ENCODE results near the gene FDX2. TPM values are rescaled to one million over a fixed set of nuclear protein-coding genes. Genes with fewer than 3 reads are reported as not detected.

FDX2 gene
- total and polyA plus RNA-seq, 7 experiments from 2014 or later = 5.7 to 19.4 (median 10.2) TPM

DNA sequence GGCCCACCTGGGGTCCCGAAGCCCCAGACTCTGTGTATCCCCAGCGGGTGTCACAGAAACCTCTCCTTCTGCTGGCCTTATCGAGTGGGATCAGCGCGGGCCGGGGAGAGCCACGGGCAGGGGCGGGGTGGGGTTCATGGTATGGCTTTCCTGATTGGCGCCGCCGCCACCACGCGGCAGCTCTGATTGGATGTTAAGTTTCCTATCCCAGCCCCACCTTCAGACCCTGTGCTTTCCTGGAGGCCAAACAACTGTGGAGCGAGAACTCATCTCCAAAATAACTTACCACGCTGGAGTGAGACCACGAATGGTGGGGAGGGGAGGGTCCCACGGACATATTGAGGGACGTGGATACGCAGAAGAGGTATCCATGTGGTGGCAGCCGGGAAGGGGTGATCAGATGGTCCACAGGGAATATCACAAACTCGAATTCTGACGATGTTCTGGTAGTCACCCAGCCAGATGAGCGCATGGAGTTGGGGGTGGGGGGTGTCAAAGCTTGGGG is 27.1 kb downstream of the FDX2 start:
- intact Hi-C loops (cut with micrococcal nuclease) = loop anchor here (1.0 to 5.0 kb wide), 4 partner anchors 17 to 189 kb away; partner anchors contain the start of genes ICAM1 (in 1 of the 2) and RAVER1 (in 1 of the 2)
- Histone ChIP-seq H3K4me1 (ENCODE audit: control insufficient read depth in 2 of 2, insufficient read depth in 2 of 2, low read length in 2 of 2) (peaks cover 46 to 59% of the 10 kb centered on the region in 2 donors), H3K27me3 (ENCODE audit: control insufficient read depth in 2 of 2, insufficient read depth in 2 of 2, low read length in 2 of 2) (peaks cover 8 to 44% of the 10 kb centered on the region in 2 donors), H3K27ac (ENCODE audit: low read depth, low read length) (no peak overlapping the region), H3K9me3 (ENCODE audit: control insufficient read depth in 2 of 3, low read length in 3 of 3) (no peaks in the 10 kb centered on the region), H3K4me3 (ENCODE audit: low read length) (peak overlapping the region; percentile 57), H3K36me3 (ENCODE audit: control insufficient read depth in 2 of 3, insufficient read depth in 3 of 3, low read length in 3 of 3) (peaks cover 0 to 22% (median 0%) of the 10 kb centered on the region in 3 experiments)
- Mint-ChIP-seq H3K4me1 (peaks cover 43 to 73% (median 66%) of the 10 kb centered on the region in 7 donors), H3K36me3 (peaks cover 7 to 29% (median 10%) of the 10 kb centered on the region in 5 donors), H3K27me3 (peaks cover 33 to 56% (median 46%) of the 10 kb centered on the region in 5 donors), H3K9me3 (peaks cover 0 to 4% (median 0%) of the 10 kb centered on the region in 11 donors), H3K4me3 (peak overlapping the region; percentile 70 to 87 (median 80)), H3K27ac (peak overlapping the region in 1 of 9 donors; percentile 55)
- DNase-seq (peak in 2 of 9 donors; percentile 16 to 49), ATAC-seq (no peak)
- CTCF ChIA-PET = interaction anchor here (1.1 kb wide), 1 partner anchor 28 kb away, joined by 3 read pairs; no protein-coding TSS in a partner anchor
- POLR2A ChIA-PET = interaction anchor here (0.5 to 5.3 kb wide), 3 partner anchors 18 to 868 kb away, joined by 3 to 28 read pairs (median 4); partner anchors contain the start of gene ICAM1

DNA sequence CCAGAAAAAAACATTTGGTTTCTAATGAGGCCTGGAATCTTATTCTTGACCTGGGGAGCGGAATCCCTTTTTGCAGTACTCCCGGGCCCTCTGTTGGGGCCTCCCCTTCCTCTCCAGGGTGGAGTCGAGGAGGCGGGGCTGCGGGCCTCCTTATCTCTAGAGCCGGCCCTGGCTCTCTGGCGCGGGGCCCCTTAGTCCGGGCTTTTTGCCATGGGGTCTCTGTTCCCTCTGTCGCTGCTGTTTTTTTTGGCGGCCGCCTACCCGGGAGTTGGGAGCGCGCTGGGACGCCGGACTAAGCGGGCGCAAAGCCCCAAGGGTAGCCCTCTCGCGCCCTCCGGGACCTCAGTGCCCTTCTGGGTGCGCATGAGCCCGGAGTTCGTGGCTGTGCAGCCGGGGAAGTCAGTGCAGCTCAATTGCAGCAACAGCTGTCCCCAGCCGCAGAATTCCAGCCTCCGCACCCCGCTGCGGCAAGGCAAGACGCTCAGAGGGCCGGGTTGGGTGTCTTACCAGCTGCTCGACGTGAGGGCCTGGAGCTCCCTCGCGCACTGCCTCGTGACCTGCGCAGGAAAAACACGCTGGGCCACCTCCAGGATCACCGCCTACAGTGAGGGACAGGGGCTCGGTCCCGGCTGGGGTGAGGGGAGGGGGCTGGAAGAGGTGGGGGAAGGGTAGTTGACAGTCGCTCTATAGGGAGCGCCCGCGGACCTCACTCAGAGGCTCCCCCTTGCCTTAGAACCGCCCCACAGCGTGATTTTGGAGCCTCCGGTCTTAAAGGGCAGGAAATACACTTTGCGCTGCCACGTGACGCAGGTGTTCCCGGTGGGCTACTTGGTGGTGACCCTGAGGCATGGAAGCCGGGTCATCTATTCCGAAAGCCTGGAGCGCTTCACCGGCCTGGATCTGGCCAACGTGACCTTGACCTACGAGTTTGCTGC is 28.7 kb downstream of the FDX2 start, which contains the start of gene ICAM4:
ICAM4 (plus strand) TSS at position 153 of the 935 bp plus-strand sequence; CDS start at position 211, 58 bp downstream.
- H3K4me3 ChIP-seq (ENCODE audit: low read length) = peak within 1 kb of the TSS; percentile 8
- intact Hi-C loops (cut with micrococcal nuclease) = loop anchor here (1.0 to 5.0 kb wide), 3 partner anchors 8 to 190 kb away; partner anchors contain the start of gene RAVER1 (in 1 of the 2)
- peak; percentile 30 for ATAC-seq
- DNase-seq = peak in 3 of 9 donors; percentile 25 to 59 (median 27)
- peaks cover 36 to 47% of the 10 kb centered on the region in 2 donors for H3K4me1 ChIP-seq (ENCODE audit: control insufficient read depth in 2 of 2, insufficient read depth in 2 of 2, low read length in 2 of 2)
- peaks cover 32 to 64% (median 50%) of the 10 kb centered on the region in 7 donors for H3K4me1 Mint-ChIP-seq
- H3K27ac Mint-ChIP-seq = peak within 1 kb of the TSS in 1 of 9 donors; percentile 51
- no peaks in the 10 kb centered on the region for H3K9me3 ChIP-seq (ENCODE audit: control insufficient read depth in 2 of 3, low read length in 3 of 3)
- H3K27me3 Mint-ChIP-seq = peaks cover 23 to 40% (median 32%) of the 10 kb centered on the region in 5 donors
- ChIA-PET POLR2A (interaction anchor here (0.7 to 5.3 kb wide), 4 partner anchors 9 to 27 kb away, joined by 3 to 28 read pairs (median 6); partner anchors contain the start of gene ICAM1), CTCF (interaction anchor here (0.7 to 2.6 kb wide), 3 partner anchors 16 to 167 kb away, joined by 4 to 7 read pairs (median 7); partner anchors contain the start of gene ICAM1)
- peaks cover 8 to 29% of the 10 kb centered on the region in 2 donors for H3K27me3 ChIP-seq (ENCODE audit: control insufficient read depth in 2 of 2, insufficient read depth in 2 of 2, low read length in 2 of 2)
- H3K27ac ChIP-seq (ENCODE audit: low read depth, low read length) = no peak within 1 kb of the TSS
- peaks cover 5 to 25% (median 9%) of the 10 kb centered on the region in 5 donors for H3K36me3 Mint-ChIP-seq
- H3K4me3 Mint-ChIP-seq = peak within 1 kb of the TSS; percentile 66 to 87 (median 75)
- H3K36me3 ChIP-seq (ENCODE audit: control insufficient read depth in 2 of 3, insufficient read depth in 3 of 3, low read length in 3 of 3) = peaks cover 0 to 29% (median 0%) of the 10 kb centered on the region in 3 experiments
- no peaks in the 10 kb centered on the region for H3K9me3 Mint-ChIP-seq

DNA sequence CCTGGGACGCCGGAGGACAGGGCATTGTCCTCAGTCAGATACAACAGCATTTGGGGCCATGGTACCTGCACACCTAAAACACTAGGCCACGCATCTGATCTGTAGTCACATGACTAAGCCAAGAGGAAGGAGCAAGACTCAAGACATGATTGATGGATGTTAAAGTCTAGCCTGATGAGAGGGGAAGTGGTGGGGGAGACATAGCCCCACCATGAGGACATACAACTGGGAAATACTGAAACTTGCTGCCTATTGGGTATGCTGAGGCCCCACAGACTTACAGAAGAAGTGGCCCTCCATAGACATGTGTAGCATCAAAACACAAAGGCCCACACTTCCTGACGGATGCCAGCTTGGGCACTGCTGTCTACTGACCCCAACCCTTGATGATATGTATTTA is 30.4 kb downstream of the FDX2 start:
- ATAC-seq = no peak
- Mint-ChIP-seq H3K4me3 (no peak overlapping the region), H3K27ac (no peak overlapping the region), H3K36me3 (peaks cover 5 to 26% (median 9%) of the 10 kb centered on the region in 5 donors), H3K27me3 (peaks cover 13 to 24% (median 18%) of the 10 kb centered on the region in 5 donors), H3K4me1 (peaks cover 20 to 52% (median 34%) of the 10 kb centered on the region in 7 donors), H3K9me3 (no peaks in the 10 kb centered on the region)
- H3K27me3 ChIP-seq (ENCODE audit: control insufficient read depth in 2 of 2, insufficient read depth in 2 of 2, low read length in 2 of 2) = peaks cover 8 to 19% of the 10 kb centered on the region in 2 donors
- H3K4me3 ChIP-seq (ENCODE audit: low read length) = no peak overlapping the region
- no peaks in the 10 kb centered on the region for H3K9me3 ChIP-seq (ENCODE audit: control insufficient read depth in 2 of 3, low read length in 3 of 3)
- peaks cover 0 to 29% (median 0%) of the 10 kb centered on the region in 3 experiments for H3K36me3 ChIP-seq (ENCODE audit: control insufficient read depth in 2 of 3, insufficient read depth in 3 of 3, low read length in 3 of 3)
- no peak for DNase-seq
- POLR2A ChIA-PET = interaction anchor here (0.6 to 2.2 kb wide), 2 partner anchors 14 to 57 kb away, joined by 3 to 8 read pairs; partner anchors contain the start of gene ICAM1
- H3K4me1 ChIP-seq (ENCODE audit: control insufficient read depth in 2 of 2, insufficient read depth in 2 of 2, low read length in 2 of 2) = peaks cover 20 to 35% of the 10 kb centered on the region in 2 donors
- no peak overlapping the region for H3K27ac ChIP-seq (ENCODE audit: low read depth, low read length)
- intact Hi-C loops (cut with micrococcal nuclease) = loop anchor here in 1 of 2 donors (5.0 kb wide), 1 partner anchor 192 kb away; no protein-coding TSS in a partner anchor
- CTCF ChIA-PET = no interaction called here

DNA sequence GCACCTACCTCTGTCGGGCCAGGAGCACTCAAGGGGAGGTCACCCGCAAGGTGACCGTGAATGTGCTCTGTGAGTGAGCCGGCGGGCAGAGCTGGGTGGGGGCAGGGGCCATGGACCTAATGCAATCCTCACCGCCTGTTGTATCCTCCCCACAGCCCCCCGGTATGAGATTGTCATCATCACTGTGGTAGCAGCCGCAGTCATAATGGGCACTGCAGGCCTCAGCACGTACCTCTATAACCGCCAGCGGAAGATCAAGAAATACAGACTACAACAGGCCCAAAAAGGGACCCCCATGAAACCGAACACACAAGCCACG is 30.9 kb downstream of the FDX2 start:
- ATAC-seq = no peak
- Mint-ChIP-seq H3K36me3 (peaks cover 6 to 28% (median 11%) of the 10 kb centered on the region in 5 donors), H3K9me3 (no peaks in the 10 kb centered on the region), H3K27ac (no peak overlapping the region), H3K4me1 (peaks cover 17 to 50% (median 31%) of the 10 kb centered on the region in 7 donors), H3K4me3 (no peak overlapping the region), H3K27me3 (peaks cover 8 to 20% (median 15%) of the 10 kb centered on the region in 5 donors)
- H3K27me3 ChIP-seq (ENCODE audit: control insufficient read depth in 2 of 2, insufficient read depth in 2 of 2, low read length in 2 of 2) = peaks cover 8 to 19% of the 10 kb centered on the region in 2 donors
- POLR2A ChIA-PET = interaction anchor here (0.6 kb wide), 1 partner anchor 57 kb away, joined by 3 read pairs; no protein-coding TSS in a partner anchor
- intact Hi-C loops (cut with micrococcal nuclease) = loop anchor here in 1 of 2 donors (5.0 kb wide), 1 partner anchor 192 kb away; no protein-coding TSS in a partner anchor
- H3K27ac ChIP-seq (ENCODE audit: low read depth, low read length) = no peak overlapping the region
- CTCF ChIA-PET = no interaction called here
- peaks cover 0 to 29% (median 0%) of the 10 kb centered on the region in 3 experiments for H3K36me3 ChIP-seq (ENCODE audit: control insufficient read depth in 2 of 3, insufficient read depth in 3 of 3, low read length in 3 of 3)
- no peak overlapping the region for H3K4me3 ChIP-seq (ENCODE audit: low read length)
- DNase-seq = no peak
- H3K9me3 ChIP-seq (ENCODE audit: control insufficient read depth in 2 of 3, low read length in 3 of 3) = no peaks in the 10 kb centered on the region
- peaks cover 16 to 30% of the 10 kb centered on the region in 2 donors for H3K4me1 ChIP-seq (ENCODE audit: control insufficient read depth in 2 of 2, insufficient read depth in 2 of 2, low read length in 2 of 2)

DNA sequence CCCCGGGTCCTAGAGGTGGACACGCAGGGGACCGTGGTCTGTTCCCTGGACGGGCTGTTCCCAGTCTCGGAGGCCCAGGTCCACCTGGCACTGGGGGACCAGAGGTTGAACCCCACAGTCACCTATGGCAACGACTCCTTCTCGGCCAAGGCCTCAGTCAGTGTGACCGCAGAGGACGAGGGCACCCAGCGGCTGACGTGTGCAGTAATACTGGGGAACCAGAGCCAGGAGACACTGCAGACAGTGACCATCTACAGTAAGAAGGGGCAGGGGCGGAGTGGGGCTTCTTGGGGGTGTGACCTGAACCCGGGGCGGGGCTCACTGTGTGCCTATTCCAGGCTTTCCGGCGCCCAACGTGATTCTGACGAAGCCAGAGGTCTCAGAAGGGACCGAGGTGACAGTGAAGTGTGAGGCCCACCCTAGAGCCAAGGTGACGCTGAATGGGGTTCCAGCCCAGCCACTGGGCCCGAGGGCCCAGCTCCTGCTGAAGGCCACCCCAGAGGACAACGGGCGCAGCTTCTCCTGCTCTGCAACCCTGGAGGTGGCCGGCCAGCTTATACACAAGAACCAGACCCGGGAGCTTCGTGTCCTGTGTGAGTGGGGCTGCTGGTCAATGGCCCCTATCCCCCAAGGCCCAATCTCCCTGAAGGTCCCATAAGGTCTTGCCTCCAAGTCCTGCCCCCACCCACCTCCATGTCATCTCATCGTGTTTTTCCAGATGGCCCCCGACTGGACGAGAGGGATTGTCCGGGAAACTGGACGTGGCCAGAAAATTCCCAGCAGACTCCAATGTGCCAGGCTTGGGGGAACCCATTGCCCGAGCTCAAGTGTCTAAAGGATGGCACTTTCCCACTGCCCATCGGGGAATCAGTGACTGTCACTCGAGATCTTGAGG is 31.5 kb downstream of the FDX2 start:
- Mint-ChIP-seq H3K4me1 (peaks cover 22 to 54% (median 34%) of the 10 kb centered on the region in 7 donors), H3K27ac (no peak overlapping the region), H3K36me3 (peaks cover 7 to 30% (median 13%) of the 10 kb centered on the region in 5 donors), H3K4me3 (no peak overlapping the region), H3K9me3 (no peaks in the 10 kb centered on the region), H3K27me3 (peaks cover 8 to 18% (median 14%) of the 10 kb centered on the region in 5 donors)
- intact Hi-C loops (cut with micrococcal nuclease) = no loop called here
- Histone ChIP-seq H3K9me3 (ENCODE audit: control insufficient read depth in 2 of 3, low read length in 3 of 3) (no peaks in the 10 kb centered on the region), H3K36me3 (ENCODE audit: control insufficient read depth in 2 of 3, insufficient read depth in 3 of 3, low read length in 3 of 3) (peaks cover 0 to 29% (median 0%) of the 10 kb centered on the region in 3 experiments), H3K27ac (ENCODE audit: low read depth, low read length) (no peak overlapping the region), H3K4me1 (ENCODE audit: control insufficient read depth in 2 of 2, insufficient read depth in 2 of 2, low read length in 2 of 2) (peaks cover 17 to 28% of the 10 kb centered on the region in 2 donors), H3K27me3 (ENCODE audit: control insufficient read depth in 2 of 2, insufficient read depth in 2 of 2, low read length in 2 of 2) (peaks cover 8 to 19% of the 10 kb centered on the region in 2 donors), H3K4me3 (ENCODE audit: low read length) (no peak overlapping the region)
- ATAC-seq (no peak), DNase-seq (no peak)
- ChIA-PET POLR2A (no interaction called here), CTCF (interaction anchor here (0.5 kb wide), 1 partner anchor 106 kb away, joined by 3 read pairs; no protein-coding TSS in a partner anchor)

All from naive thymus-derived CD4-positive, alpha-beta T cell (primary cell).